UCSD-AML1 (cell line): ENCODE measurements around the gene TMTC4.
A peak's percentile ranks its signal among the peaks of the same experiment; 100 is the strongest.
"Not testable (repeated sequence)": the region's sequence is repeated elsewhere in the genome, so short reads cannot be mapped to it uniquely, and the experiment has no call there.

Experiments
- DNase-seq: peaks from one replicate; lab custom pipeline; 2025; ENCODE audit not compliant: unreplicated experiment; lab: John Stamatoyannopoulos, UW

Gene TMTC4

DNA sequence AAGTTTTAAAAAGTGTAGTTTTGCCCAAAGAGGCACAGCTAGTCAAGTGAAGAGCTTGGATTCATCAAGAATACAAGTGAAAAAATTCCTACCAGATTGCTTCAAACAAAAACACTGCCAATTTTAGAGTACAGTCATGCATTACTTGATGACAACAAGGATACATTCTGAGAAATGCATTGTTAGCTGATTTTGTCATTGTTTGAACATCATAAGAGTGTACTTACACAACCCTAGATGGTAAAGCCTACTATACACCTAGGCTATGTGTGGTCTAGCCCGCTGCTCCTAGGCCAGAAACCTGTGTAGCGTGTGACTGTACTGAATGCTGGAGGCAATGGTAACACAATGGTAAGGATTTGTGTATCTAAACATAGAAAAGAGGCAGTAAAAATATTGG, 41.1 kb downstream of the TMTC4 start:
- no peak for DNase-seq

DNA sequence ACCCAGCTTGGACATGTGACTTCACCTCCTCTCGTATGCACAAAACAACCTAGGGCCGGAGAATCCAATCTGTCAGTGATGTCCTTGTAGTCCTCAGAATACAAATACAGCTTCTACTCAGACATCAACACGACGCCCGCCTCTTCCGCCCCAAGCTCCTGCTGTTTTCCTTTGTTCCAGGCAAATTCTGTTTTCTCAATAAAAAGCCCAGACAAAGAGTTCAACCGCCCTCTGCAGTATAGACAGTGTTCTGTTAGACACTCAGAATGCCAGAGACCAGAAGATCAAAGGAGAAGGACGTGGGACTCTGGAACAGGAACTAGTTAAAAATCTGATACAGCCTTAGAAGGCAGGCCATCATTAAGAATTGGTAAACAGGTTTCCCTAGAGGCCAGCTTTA, 44.0 kb downstream of the TMTC4 start:
- no peak for DNase-seq

DNA sequence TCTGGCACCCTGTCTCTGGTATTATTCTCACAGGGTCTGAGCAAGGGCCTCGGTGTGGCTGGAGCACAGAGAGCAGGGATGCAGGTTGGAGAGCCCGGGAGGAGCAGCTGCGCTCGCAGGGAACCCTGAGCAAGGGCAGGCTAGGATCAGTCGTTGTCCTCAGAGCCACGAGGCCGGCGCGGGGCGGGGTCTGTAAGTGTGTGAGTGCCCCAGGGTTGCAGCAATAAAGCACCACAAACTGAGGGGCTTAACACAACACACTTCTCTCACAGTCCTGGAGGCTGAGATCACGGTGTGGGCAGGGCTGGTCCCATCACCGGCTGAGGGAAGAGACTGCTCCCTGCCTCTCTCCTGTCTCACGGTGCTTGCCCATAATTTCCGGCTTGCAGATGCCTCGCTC, 47.5 kb downstream of the TMTC4 start:
- no peak for DNase-seq

DNA sequence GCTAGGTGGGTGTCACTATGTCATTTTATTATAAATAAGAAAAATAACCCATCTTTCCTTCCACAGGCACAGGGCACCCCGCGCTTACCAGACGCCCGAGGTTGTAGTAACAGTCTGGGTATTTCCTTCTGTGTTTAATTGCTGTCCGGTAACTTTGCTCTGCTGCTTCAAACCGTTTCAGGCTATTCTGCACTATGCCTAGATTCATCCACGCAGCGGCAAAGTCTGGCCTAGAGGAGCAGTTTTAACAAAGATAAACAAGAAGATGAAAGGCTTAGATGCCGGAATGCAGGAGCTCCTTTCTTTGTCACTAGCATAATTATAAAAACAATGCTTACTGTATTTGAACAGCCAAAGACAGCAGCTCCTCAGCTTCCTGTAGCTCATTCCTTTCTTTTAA, 49.1 kb downstream of the TMTC4 start:
- DNase-seq: no peak

DNA sequence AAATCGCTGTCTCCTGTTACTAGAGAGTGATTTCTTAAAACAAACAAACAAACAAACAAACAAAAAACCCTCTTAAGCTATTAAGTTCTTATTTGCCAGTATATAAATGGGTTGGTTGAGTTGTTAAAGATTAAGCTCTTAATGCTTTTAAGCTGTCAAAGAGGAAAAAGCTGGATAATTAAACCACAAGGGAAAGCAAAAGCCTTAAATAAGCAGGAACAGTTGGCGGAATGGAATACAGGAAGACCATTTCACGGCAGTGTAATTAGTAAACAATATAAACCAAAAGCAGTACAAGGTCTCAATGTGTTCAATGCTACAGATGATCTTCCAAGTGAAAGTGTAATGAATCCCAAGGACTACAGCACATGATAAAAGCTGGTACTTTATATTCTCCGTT, 53.8 kb downstream of the TMTC4 start:
- DNase-seq: no peak

DNA sequence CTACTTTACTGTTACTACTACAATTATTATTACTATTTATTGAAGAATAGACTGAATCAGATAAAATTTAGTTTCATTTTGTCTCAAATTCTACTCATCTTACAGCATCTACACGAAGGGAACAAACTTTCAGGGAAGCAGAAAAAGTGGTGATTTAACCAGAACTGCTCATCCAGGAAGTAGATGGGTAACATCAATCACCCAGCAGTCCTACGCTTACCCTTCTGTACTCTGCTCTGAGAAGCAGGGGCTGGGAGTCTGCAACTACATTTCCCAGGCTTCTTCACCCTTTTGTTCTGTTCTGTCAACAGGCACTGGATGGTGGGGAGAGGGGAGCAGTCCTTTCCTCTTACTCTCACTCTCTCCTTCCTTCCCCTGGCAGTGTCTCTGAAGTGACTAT, 54.7 kb downstream of the TMTC4 start:
- DNase-seq: no peak

DNA sequence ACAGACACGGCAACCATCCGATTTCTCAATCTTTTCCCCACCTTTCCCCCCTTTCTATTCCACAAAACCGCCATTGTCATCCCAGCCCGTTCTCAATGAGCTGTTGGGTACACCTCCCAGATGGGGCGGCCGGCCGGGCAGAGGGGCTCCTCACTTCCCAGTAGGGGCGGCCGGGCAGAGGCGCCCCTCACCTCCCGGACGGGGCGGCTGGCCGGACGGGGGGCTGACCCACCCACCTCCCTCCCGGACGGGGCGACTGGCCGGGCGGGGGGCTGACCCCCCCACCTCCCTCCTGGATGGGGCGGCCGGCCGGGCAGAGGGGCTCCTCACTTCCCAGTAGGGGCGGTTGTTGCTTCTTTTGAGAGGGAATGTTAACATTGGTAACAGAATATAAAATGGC, 55.7 kb downstream of the TMTC4 start:
- DNase-seq: not testable (repeated sequence)

DNA sequence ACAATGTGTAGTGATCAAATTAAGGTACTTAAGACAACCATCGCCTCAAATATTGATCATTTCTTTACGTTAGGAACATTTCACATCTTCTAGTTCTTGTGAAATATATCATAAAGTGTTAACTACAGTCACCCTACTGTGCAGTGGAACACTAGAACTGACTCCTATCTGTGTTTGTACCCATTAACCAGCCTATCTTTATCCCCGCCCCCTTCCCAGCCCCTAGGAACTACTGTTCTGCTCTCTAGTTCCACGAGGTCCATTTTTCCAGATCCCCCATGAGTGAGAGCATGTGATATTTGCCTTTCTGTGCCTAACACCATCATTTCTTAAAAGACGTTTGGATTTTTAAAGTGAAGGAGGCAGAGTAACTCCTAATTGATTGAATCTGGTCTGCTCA, 61.6 kb downstream of the TMTC4 start:
- DNase-seq: no peak

DNA sequence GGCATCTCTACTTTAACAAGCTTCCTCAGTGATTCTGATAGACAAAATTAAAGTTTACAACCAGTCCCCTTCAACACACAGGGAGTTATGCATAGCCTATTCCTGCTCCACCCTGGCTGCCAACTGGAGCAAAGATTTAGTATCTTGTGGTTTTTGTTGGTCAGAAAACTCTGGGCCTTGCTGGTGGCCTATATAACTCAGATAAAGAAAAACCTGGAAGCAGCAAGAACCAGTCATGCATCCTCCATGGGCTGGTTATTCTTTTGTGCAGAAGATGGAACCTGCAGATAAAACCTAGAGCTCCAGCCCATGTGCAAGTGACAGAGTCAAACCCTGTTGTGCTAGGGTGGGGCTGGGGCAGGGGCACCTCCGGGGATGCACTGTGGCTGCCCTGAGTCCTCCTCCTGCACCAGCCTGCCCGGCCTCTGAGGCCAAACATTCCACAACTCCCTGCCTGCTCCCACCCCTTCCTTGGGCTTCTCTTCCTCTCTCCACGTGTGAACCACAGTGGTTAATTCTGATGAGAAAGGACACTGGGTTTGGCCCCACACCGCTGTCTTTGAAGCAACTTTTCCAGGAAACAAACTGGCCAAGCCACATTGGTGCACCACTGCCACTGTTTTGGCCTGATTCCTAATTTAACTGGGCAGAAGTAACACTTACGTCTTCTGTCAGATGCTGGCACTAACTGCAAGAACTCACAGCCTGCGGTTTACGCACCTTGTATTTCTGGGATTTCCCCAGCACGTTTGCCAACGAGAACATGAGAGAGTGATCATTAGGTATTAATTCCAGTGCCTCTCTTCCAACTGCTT, 62.7 kb downstream of the TMTC4 start:
- DNase-seq: no peak

DNA sequence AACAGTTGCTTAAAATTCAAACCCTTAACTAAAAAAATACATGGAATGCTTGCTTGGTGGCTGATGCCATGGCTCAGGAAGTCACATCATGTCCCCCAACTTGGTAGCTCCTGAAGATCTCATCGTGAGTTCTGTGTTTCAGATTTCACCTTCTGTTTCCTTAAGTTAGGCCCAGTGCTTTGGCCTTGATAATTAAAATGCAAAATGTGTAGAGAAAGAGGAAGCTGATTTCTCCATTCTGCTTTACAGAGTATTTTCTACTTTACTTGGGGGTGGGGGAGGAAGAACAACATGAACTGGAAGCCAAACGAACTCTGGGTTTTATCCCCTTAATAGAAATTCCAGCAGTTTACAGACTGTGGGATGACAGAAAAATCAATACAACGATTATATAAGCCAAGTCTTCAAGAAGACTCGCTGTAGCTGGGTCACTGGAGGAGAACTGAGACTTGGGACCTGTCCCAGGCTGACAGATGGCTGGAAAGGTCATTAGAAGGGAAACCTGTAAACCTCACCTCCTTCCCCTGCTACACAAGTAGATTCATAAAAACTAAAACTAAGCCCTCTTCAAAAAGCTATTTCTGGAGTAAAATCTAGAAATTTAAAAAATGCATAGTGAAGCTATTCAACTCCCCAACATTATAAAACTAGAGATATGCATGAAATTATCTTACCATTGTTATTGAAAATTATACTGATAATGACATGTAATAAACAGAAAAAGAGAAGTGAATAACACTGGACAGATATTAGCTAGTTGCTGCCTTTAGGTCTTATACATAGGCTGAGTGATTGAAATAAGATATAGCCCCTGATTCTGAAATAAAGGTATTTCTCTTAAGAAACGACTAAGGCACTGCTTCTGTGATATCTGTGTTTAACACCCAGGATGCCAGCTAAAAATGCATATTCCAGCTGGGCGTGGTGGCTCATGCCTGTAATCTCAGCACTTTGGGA, 63.9 kb downstream of the TMTC4 start:
- no peak for DNase-seq

DNA sequence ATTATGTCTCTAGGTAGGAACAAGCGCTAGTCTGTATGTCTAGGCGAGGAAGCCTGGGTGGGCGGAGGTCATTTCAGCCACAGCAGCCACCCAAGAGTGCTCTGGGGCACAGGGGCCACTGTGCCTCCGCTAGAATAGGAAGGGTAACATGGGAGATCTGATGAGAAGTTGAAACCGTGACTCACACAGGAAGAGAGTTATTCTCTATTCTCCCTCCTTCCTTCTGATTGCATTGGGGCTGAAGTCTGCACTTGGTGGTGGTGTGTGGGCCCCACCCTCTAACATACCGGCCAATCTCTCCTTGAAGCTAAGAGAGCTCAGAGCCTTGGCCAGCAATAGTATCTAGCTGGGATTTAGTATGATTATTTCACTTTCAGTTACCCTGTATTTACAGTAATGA, 65.7 kb downstream of the TMTC4 start:
- DNase-seq: peak; percentile 23

DNA sequence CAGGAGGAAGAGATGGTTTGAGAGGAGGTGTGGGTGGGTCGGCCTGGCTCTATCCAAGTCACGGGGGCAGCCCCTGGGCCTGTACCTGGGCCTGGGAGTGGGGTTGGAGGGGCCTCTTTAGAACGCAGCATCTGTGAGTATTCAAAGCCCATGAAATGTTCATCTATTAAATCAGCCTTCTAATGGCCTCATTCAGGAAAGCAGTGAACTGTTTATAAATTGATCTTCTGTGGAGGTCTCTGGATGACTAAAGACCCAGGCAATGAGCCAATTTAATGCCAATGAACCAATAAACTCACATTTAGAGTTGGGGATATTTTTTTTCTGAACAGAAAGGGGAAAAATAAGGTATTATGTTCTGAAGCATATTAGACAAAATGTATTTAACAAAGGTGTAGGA, 66.1 kb downstream of the TMTC4 start:
- DNase-seq: no peak

DNA sequence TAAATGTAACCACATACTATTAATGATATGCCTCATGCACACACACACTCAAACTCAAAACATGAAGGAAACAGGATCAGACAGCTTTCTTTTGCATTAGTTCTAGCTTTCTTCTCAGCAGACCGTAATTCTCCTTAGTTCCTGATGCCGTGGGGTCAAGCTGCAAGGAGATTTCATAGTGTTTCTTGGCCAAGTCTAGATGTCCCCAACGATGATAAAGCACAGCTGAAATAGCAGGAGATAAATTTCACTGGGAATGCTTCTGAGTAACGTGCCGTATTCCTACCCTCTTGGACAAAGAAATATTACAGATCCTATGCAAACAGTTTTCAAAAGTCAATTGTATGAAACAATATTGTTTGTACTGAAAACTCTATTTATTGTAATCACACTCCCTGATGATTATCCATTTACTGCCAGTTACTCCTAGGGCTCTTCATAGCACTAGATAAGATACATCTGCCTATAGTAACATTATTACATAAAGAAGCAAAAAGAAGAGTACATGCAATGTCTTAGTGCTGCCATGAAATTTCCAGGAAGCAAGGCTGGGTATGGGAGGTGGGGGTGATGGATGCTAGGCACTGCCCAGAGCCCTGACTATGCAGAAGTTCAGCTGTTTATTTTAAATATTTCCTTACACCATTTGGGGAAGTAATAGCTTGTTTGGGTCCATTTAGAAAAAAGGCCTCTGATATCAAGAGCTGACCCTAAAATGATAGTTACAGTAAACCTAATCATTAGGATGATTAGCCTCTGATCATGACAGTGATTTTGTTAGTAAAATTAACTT, 69.5 kb downstream of the TMTC4 start:
- peak; percentile 16 for DNase-seq

DNA sequence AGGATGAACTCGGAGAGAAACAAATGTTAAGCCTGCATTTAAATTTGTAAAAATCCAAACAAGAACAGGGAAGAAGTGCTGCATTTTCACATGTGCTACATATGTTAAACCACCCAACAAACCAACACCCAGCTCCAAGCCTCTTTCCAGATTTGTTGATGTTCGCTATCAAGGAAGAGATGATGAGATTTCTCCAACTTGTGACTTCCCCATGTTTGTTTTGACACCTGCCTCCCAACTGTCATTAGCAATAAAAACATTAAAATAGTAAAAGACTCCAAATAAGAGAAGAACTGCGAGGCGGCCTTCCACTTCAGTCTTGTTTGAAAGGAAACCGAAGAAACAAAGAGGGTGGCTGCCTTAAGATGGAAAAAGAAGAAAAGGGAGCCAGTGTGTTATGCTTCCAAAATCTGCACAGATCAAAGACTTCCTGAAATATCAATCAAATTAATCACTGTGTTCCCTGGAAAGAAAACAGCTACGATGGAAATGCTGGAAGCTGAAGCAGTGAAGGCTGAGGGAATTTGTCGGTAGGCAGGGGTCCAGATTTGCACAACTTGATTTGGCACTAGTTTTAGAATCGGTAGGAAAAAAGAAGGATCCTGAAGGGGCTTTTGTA, 72.0 kb downstream of the TMTC4 start:
- DNase-seq: no peak

DNA sequence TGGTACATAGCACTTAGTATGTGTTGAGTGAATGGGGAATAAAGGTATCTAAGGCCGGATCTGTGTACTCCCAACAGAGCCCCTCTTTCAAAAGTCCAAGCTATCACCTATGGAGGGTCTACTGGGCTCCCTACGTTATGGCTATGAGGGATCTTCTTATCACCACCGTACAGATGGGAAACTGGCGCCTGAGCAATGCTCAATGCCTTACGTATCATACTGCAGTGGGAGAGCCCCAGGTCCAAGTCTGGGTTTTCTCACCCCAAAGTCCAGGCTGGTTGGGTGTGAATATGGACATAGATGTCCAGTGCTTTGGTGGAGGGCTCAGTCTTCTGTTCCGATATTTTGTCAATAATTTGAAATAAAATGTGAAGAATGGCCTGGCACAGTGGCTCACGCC, 72.9 kb downstream of the TMTC4 start:
- no peak for DNase-seq

DNA sequence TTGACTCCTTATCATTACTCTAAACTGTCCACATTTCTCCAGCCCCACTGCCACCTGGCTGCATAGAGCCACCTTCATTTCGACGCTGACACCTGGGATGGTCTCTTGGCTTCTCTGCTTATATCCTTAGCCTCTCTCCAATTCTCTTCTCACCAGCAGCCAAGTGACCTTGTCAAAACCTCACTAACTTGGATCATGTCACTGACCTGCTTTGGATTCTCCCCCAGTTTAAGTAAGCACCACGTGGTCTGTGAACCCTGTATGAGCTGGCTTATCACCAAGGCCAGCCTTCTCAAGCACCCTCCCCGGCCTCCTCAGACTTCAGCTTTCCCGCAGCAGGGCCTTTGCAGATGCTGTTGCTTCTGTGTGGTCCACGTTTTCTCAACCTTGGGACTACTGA, 73.7 kb downstream of the TMTC4 start:
- DNase-seq: no peak

DNA sequence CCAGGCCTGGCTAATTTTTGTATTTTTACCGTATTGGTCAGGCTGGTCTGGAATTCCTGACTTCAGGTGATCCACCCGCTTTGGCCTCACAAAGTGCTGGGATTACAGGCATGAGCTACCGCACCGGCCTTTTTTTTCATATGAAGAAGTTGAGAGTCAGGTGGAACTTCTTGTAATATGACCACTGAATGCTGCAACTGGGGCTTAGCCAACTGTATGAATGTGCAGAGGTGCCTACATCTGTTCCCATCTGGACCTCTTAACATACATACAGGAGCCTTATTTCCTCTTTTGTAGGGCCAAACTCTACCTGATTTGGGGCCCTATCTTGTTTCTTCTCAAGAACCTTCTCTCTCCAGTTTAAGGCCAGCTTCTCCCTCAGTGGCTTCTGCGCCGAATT, 74.1 kb downstream of the TMTC4 start:
- DNase-seq: no peak

DNA sequence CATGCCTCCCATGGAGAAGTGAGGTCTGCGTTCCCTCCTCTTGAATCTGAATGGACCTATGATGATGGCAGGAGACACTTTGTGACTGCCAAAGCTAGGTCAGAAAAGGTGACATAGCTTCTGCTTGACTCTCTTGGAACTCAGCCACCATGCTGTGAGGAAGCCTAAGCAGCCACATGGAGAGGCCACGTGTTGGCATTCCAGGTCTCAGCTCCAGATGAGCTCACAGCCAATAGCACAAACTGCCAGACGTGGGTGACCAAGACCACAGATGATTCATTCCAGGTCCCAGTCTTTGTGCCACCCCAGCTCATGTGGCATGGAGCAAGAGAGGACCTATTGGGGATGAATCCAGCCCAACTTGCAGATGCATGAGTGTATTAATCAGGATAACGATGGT, 77.3 kb downstream of the TMTC4 start:
- no peak for DNase-seq

DNA sequence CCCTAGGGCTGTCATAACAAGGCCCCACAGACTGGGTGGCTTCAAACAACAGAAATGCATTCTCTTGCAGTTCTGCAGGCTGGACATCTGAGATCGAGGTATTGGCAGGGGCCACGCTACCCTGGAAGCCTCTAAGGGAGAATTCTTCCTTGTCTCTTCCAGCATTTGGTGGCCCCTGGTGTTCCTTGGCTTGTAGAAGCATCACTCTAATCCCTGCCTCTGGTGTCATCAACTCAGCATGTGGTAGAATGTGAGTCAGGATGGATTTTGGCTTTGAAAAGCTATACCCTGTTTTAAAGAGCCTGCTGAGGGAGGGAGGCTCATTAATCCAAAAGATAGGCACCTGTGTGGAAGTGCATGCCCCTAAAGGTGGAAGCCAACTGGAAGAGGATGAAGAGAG, 78.1 kb downstream of the TMTC4 start:
- no peak for DNase-seq

DNA sequence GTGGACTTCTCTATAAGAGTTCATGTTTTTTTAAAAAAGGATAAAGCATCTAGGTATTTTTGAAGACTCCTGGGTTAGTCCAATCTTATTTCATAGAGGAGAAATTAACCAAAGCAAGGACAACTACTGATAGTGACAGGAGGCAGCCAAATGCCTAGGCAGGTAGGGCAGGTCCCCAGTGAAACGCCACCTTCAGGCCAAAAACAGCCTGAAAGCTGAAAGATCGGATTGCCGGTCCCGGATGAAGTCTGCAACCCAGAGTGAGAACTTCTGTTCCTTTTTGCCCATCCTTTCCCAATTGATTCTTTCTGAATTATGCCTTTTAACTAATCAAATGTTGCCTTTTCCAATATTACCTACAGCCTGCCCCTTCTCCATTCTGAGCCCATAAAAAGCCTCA, 79.9 kb downstream of the TMTC4 start:
- DNase-seq: no peak

DNA sequence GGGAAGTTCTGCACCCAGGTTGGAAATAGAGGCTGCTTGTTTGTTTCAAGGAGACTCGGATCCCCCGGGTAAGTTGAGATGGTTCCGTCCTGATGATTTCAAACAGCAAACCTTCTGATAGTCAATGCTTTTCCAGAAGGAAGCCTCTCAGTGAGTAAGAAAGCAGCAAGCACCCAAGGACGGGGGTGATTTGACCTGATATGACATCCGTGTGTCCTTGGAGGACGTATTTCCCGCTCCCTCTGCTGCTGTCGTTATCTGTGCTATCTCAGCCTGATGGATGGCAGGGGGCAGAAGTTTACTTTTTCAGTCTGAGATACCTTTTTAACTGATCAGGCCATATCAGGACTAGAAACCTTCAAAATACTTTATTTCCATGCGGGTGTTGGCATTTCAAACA, 80.3 kb downstream of the TMTC4 start:
- DNase-seq: no peak
